HG03139 (cell line): ENCODE data around the gene ITGAX.

Experiments
- ATAC-seq: cut with Tn5 transposase; IDR thresholded peaks from one replicate; pipeline ENCODE4 v1.9.1; 2021; ENCODE audit not compliant: unreplicated experiment

The ITGAX gene

GRCh38 chr16:31430380-31431052 lies 75.5 kb downstream of the ITGAX start:
- no peak for ATAC-seq
